ENCODE data around the gene LEMD2. TPM values are rescaled to one million over a fixed set of nuclear protein-coding genes. Genes with fewer than 3 reads are reported as not detected.

LEMD2 gene
- total RNA-seq, 4 donors from 2014 or later, result 57.3 to 159 (median 112) TPM

DNA sequence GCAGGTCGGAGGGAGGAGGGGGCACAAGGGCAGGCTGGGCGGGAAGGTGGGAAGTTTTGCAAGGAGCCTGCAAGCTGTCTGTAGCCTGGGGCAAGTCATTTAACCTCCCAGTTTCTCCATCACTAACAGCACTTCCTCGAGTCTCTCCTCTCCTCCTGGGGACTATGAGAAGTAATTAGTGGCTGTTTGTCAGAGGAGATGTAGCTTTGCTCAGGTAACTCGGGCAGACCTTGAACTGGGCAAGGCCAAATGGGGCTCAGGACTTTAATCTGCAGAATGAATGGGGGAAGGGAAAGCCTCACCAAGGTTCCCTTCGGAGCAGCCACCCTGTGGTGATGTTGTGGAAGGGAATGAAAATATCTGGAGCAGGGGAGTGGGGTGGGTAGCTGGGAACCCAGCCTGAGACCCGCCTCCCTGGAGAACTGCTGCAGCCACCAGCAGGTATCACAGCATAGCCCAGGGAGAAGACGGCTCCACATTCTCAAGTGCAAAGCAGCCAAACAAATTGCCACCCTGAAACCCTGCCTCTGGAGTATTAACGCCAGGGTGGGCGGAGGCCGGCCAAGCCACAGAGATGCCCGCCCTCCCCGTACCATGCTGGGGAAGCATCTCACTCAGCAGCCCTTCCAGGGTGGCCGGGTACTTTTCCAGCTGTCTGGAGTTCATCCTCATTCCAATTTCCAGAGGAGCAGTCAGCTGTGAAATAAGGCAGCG lies 6.1 kb upstream of the LEMD2 start:
- no peak overlapping the region for H3K4me3 ChIP-seq
- intact Hi-C loops (cut with DNase I; ENCODE audit: low total_unique reads) (no loop called here), in situ Hi-C loops (cut with MboI; ENCODE audit: low pct_ligation_motif_present in 1 of 4, low pct_unique_long_range_greater_than_20kb in 1 of 4, low sequenced_read_pairs in 3 of 4) (no loop called here)
- no peak overlapping the region for H3K27ac ChIP-seq
- H3K27me3 ChIP-seq, result peaks cover 18% of the 10 kb centered on the region
- no peaks in the 10 kb centered on the region for H3K4me1 ChIP-seq
- WGBS, 2 donors (ENCODE audit: low coverage in 1 of 2), result 52% methylated on average over 14 of the region's 14 CpGs; no CpG with 5 or more reads in 1 of the 2 donors
- H3K9me3 ChIP-seq, result no peaks in the 10 kb centered on the region
- no peaks in the 10 kb centered on the region for H3K36me3 ChIP-seq
- no peak for DNase-seq
- no peak for TF ChIP-seq EP300 (IDR thresholded peaks at IDR 0.05; ENCODE audit: low read depth)
- no peak for TF ChIP-seq POLR2A (IDR thresholded peaks at IDR 0.05)
- TF ChIP-seq POLR2AphosphoS5 (IDR thresholded peaks at IDR 0.05), result no peak
- TF ChIP-seq, protein P1, sequence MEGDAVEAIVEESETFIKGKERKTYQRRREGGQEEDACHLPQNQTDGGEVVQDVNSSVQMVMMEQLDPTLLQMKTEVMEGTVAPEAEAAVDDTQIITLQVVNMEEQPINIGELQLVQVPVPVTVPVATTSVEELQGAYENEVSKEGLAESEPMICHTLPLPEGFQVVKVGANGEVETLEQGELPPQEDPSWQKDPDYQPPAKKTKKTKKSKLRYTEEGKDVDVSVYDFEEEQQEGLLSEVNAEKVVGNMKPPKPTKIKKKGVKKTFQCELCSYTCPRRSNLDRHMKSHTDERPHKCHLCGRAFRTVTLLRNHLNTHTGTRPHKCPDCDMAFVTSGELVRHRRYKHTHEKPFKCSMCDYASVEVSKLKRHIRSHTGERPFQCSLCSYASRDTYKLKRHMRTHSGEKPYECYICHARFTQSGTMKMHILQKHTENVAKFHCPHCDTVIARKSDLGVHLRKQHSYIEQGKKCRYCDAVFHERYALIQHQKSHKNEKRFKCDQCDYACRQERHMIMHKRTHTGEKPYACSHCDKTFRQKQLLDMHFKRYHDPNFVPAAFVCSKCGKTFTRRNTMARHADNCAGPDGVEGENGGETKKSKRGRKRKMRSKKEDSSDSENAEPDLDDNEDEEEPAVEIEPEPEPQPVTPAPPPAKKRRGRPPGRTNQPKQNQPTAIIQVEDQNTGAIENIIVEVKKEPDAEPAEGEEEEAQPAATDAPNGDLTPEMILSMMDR (IDR thresholded peaks at IDR 0.05), result no peak

DNA sequence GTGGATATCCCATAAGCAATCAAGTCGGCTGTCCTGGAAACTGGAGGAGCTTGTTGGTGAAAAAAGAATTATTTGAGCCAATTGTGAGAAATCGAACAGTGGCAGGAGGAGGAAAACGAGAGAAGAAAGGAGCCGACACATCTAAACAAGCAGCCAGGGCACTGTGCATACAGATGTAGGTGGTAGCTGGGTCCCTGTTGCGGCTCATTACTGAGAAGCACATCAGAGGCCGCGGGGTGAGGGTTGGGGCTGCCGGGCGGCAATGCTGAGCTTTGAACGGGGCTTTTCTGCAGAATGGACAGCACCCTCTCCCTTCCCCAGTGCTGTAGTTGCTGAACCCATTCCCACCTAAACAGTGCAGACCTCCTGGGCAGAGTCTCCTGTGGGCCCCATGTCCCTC lies 4.1 kb upstream of the LEMD2 start:
- TF ChIP-seq EP300 (IDR thresholded peaks at IDR 0.05; ENCODE audit: low read depth) (no peak), POLR2A (IDR thresholded peaks at IDR 0.05) (no peak), POLR2AphosphoS5 (IDR thresholded peaks at IDR 0.05) (no peak)
- TF ChIP-seq, protein P1 (IDR thresholded peaks at IDR 0.05), result no peak
- DNase-seq, result no peak
- Histone ChIP-seq H3K9me3 (no peaks in the 10 kb centered on the region), H3K4me3 (no peak overlapping the region), H3K36me3 (no peaks in the 10 kb centered on the region), H3K4me1 (peaks cover 0 to 4% (median under 1%) of the 10 kb centered on the region in 4 donors), H3K27me3 (peaks cover 18% of the 10 kb centered on the region), H3K27ac (no peak overlapping the region)
- intact Hi-C loops (cut with DNase I; ENCODE audit: low total_unique reads) (no loop called here), in situ Hi-C loops (cut with MboI; ENCODE audit: low pct_ligation_motif_present in 1 of 4, low pct_unique_long_range_greater_than_20kb in 1 of 4, low sequenced_read_pairs in 3 of 4) (no loop called here)
- WGBS, 2 donors (ENCODE audit: low coverage in 1 of 2), result 70 to 71% methylated on average over 7 to 10 of the region's 10 CpGs

DNA sequence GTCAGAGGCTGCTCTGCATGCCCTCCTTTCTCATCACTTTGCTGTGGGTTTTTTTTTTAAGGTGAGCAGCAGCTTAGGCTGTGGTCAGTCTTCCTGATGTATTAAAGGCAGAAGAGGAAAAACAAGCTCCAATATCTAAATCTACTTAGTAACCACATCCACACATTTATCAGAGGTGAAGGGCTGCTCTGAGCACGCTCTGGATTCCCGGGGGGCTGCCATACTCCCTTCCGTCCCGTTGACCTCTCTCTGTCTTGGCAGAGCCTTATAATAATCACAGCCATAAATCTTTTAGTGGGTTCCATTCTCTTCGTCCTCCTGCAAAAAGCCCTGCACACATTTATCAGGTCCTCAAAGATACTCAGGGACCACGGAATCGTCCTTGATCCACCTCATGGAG lies 2.7 kb upstream of the LEMD2 start:
- in situ Hi-C loops (cut with MboI; ENCODE audit: low pct_ligation_motif_present in 1 of 4, low pct_unique_long_range_greater_than_20kb in 1 of 4, low sequenced_read_pairs in 3 of 4), result no loop called here
- no peak overlapping the region for H3K4me3 ChIP-seq
- peaks cover 15% of the 10 kb centered on the region for H3K27me3 ChIP-seq
- TF ChIP-seq, protein P1 (IDR thresholded peaks at IDR 0.05), result no peak
- no peak for TF ChIP-seq POLR2A (IDR thresholded peaks at IDR 0.05)
- no peak for TF ChIP-seq EP300 (IDR thresholded peaks at IDR 0.05; ENCODE audit: low read depth)
- no peak for TF ChIP-seq POLR2AphosphoS5 (IDR thresholded peaks at IDR 0.05)
- WGBS, 2 donors (ENCODE audit: low coverage in 1 of 2), result 50% methylated on average over 7 of the region's 7 CpGs; no CpG with 5 or more reads in 1 of the 2 donors
- DNase-seq, result no peak
- intact Hi-C loops (cut with DNase I; ENCODE audit: low total_unique reads), result loop anchor here (1.0 kb wide), 1 partner anchor 239 kb away; no protein-coding TSS in a partner anchor
- H3K9me3 ChIP-seq, result no peaks in the 10 kb centered on the region
- H3K27ac ChIP-seq, result no peak overlapping the region
- peaks cover 12 to 17% (median 14%) of the 10 kb centered on the region in 4 donors for H3K4me1 ChIP-seq
- H3K36me3 ChIP-seq, result no peaks in the 10 kb centered on the region

GRCh38 chr6:33790910-33791309 lies 2.0 kb upstream of the LEMD2 start:
- peaks cover 15 to 24% (median 19%) of the 10 kb centered on the region in 4 donors for H3K4me1 ChIP-seq
- H3K36me3 ChIP-seq, result no peaks in the 10 kb centered on the region
- in situ Hi-C loops (cut with MboI; ENCODE audit: low pct_ligation_motif_present in 1 of 4, low pct_unique_long_range_greater_than_20kb in 1 of 4, low sequenced_read_pairs in 3 of 4) (no loop called here), intact Hi-C loops (cut with DNase I; ENCODE audit: low total_unique reads) (loop anchor here (1.0 kb wide), 1 partner anchor 239 kb away; no protein-coding TSS in a partner anchor)
- H3K27ac ChIP-seq, result no peak overlapping the region
- no peak for TF ChIP-seq POLR2A (IDR thresholded peaks at IDR 0.05)
- TF ChIP-seq POLR2AphosphoS5 (IDR thresholded peaks at IDR 0.05), result no peak
- TF ChIP-seq, protein P1 (IDR thresholded peaks at IDR 0.05), result no peak
- no peak for TF ChIP-seq EP300 (IDR thresholded peaks at IDR 0.05; ENCODE audit: low read depth)
- no peak overlapping the region for H3K4me3 ChIP-seq
- peaks cover 9% of the 10 kb centered on the region for H3K27me3 ChIP-seq
- 89 to 93% methylated on average over 1 to 5 of the region's 5 CpGs for WGBS, 2 donors (ENCODE audit: low coverage in 1 of 2)
- no peaks in the 10 kb centered on the region for H3K9me3 ChIP-seq
- DNase-seq, result no peak
